NCI-H69 (cell line): Measurements from ENCODE around the gene MRPS27.

Experiments
- DNase-seq: peaks from one replicate; lab custom pipeline; 2025; lab: John Stamatoyannopoulos, UW

Gene MRPS27

GRCh38 chr5:72232838-72233237 is 87.2 kb downstream of the MRPS27 start:
- DNase-seq, result no peak

GRCh38 chr5:72231991-72232703 is 87.9 kb downstream of the MRPS27 start:
- DNase-seq, result no peak

GRCh38 chr5:72228960-72229359 is 91.1 kb downstream of the MRPS27 start:
- no peak for DNase-seq

GRCh38 chr5:72226950-72227349 is 93.1 kb downstream of the MRPS27 start:
- DNase-seq, result no peak

GRCh38 chr5:72225741-72226140 is 94.3 kb downstream of the MRPS27 start:
- no peak for DNase-seq

- DNase-seq, result no peak
Observed at GRCh38 chr5:72224946-72225463, 95.0 kb downstream of the MRPS27 start.

GRCh38 chr5:72223371-72223770 is 96.7 kb downstream of the MRPS27 start:
- DNase-seq, result no peak

GRCh38 chr5:72222521-72222920 is 97.5 kb downstream of the MRPS27 start:
- no peak for DNase-seq

- DNase-seq, result no peak
Observed at GRCh38 chr5:72221541-72221940, 98.5 kb downstream of the MRPS27 start.

- DNase-seq, result no peak
Observed at GRCh38 chr5:72221099-72221498, 98.9 kb downstream of the MRPS27 start.

GRCh38 chr5:72216756-72217155 is 103.3 kb downstream of the MRPS27 start:
- no peak for DNase-seq

GRCh38 chr5:72214168-72214567 is 105.9 kb downstream of the MRPS27 start:
- DNase-seq, result no peak

- no peak for DNase-seq
Observed at GRCh38 chr5:72213482-72213881, 106.6 kb downstream of the MRPS27 start.

GRCh38 chr5:72212171-72212570 is 107.9 kb downstream of the MRPS27 start:
- DNase-seq, result no peak

- DNase-seq, result peak; percentile 66
Observed at GRCh38 chr5:72210888-72211678, 109.0 kb downstream of the MRPS27 start.

GRCh38 chr5:72209147-72210115 is 110.6 kb downstream of the MRPS27 start:
- DNase-seq, result peak; percentile 98

GRCh38 chr5:72208324-72208926 is 111.6 kb downstream of the MRPS27 start:
- no peak for DNase-seq

GRCh38 chr5:72206994-72207393 is 113.0 kb downstream of the MRPS27 start:
- no peak for DNase-seq

- peak; percentile 48 for DNase-seq
Observed at GRCh38 chr5:72206160-72206559, 113.9 kb downstream of the MRPS27 start.

- no peak for DNase-seq
Observed at GRCh38 chr5:72205431-72206009, 114.5 kb downstream of the MRPS27 start.

GRCh38 chr5:72204946-72205345 is 115.1 kb downstream of the MRPS27 start:
- no peak for DNase-seq
